HCT116 (cell line): ENCODE measurements around the gene SLAMF1. TPM values are rescaled to one million over a fixed set of nuclear protein-coding genes. Genes with fewer than 3 reads are reported as not detected.

Experiments used
- ATAC-seq: fragments of 200-7000 bp; cut with Tn5 transposase; 2 replicates; pipeline ENCODE4 v1.9.1; 2020; ENCODE audit warnings: mild to moderate bottlenecking, moderate library complexity
- BruUV-seq: library from RNA; stranded (reverse); fragments of 400-500 nt; replicated peaks from 2 replicates; lab custom pipeline; 2021; lab: Mats Ljungman, UMichigan
- CTCF ChIA-PET: fragments of 300-600 bp; sonication (Branson Sonifier 250); formaldehyde crosslinking; loops from one replicate; lab custom pipeline; 2021; ENCODE audit warnings: antibody characterized with exemption; lab: Charles Lee
- POLR2A ChIA-PET: fragments of 300-600, 350-600 bp; sonication (Branson Sonifier 250); formaldehyde crosslinking; loops from one replicate; lab custom pipeline; 2021; ENCODE audit warnings: antibody characterized with exemption; lab: Charles Lee
- RAD21 ChIA-PET, 2 experiments: fragments of 300-600 bp; sonication (Branson Sonifier 250); formaldehyde crosslinking; loops; one replicate each; lab custom pipeline; 2023; ENCODE audit warnings: low total read pairs in 2 of 2; ENCODE audit not compliant: uncharacterized antibody in 2 of 2, unreplicated experiment in 2 of 2, low non-redundant PET in 1 of 2; lab: Charles Lee
- DNase-seq: peaks from one replicate; pipeline ENCODE4 v3.0.0-alpha.2; 2010; ENCODE audit warnings: low read depth, low spot score
- H2AFZ ChIP-seq: fragments of 200-600 bp; shearing (Covaris generic), sonication (generic); 2 replicates; pipeline ENCODE4 v1.6.1; 2017; ENCODE audit warnings: low read depth, mixed run types, mixed read lengths, antibody characterized with exemption, low read length; ENCODE audit not compliant: poor library complexity, severe bottlenecking
- H3K27ac ChIP-seq: 2 replicates; pipeline ENCODE4 v1.5.1; 2012; ENCODE audit warnings: low read depth, low read length
- H3K27me3 ChIP-seq: fragments of 200-600 bp; sonication (generic); 2 replicates; pipeline ENCODE4 v1.6.1; 2016; ENCODE audit warnings: mixed run types, low read length, mixed read lengths; ENCODE audit not compliant: insufficient read depth
- H3K36me3 ChIP-seq, 2 experiments: fragments of 200-500 bp in 1 of 2; fragments of 200-600 bp in 1 of 2; sonication (Bioruptor generic) in 1 of 2; sonication (generic) in 1 of 2; 2 replicates each; pipeline versions ENCODE4 v1.5.1 to v1.6.1; 2014 to 2016; ENCODE audit warnings: low read length in 2 of 2, inconsistent platforms in 1 of 2, mixed read lengths in 1 of 2, mixed run types in 1 of 2; ENCODE audit not compliant: insufficient read depth in 2 of 2, control insufficient read depth in 1 of 2
- H3K4me1 ChIP-seq, 2 experiments: fragments of 200-600 bp in 1 of 2; sonication (generic) in 1 of 2; 2 replicates each; pipeline versions ENCODE4 v1.5.1 to v1.6.1; 2012 to 2017; ENCODE audit warnings: low read length in 2 of 2, inconsistent platforms in 1 of 2, mild to moderate bottlenecking in 1 of 2, mixed read lengths in 1 of 2, mixed run types in 1 of 2, moderate library complexity in 1 of 2; ENCODE audit not compliant: insufficient read depth in 2 of 2, control insufficient read depth in 1 of 2
- H3K4me2 ChIP-seq: fragments of 200-600 bp; sonication (generic); 2 replicates; pipeline ENCODE4 v1.6.1; 2017; ENCODE audit warnings: mixed run types, low read length, mixed read lengths
- H3K4me3 ChIP-seq, 2 experiments: fragments of 200-600 bp in 1 of 2; sonication (generic) in 1 of 2; replicated peaks in 1 of 2; 2 replicates each; pipeline ENCODE4 v1.5.1; 2011 to 2016; ENCODE audit warnings: low read length in 2 of 2, control low read depth in 1 of 2, low read depth in 1 of 2, mild to moderate bottlenecking in 1 of 2, mixed read lengths in 1 of 2, mixed run types in 1 of 2
- H3K79me2 ChIP-seq: fragments of 200-600 bp; sonication (generic); 2 replicates; pipeline ENCODE4 v1.6.1; 2017; ENCODE audit warnings: mild to moderate bottlenecking, mixed run types, low read length, moderate library complexity, mixed read lengths; ENCODE audit not compliant: insufficient read depth
- H3K9ac ChIP-seq: fragments of 200-600 bp; sonication (generic); 2 replicates; pipeline ENCODE4 v1.6.1; 2016; ENCODE audit warnings: low read length, mixed read lengths
- H3K9me2 ChIP-seq: fragments of 200-600 bp; sonication (generic), shearing (Covaris generic); 2 replicates; pipeline ENCODE4 v1.6.1; 2017; ENCODE audit warnings: mixed run types, mild to moderate bottlenecking, moderate library complexity; ENCODE audit not compliant: insufficient read depth
- H3K9me3 ChIP-seq, 2 experiments: fragments of 200-500 bp in 1 of 2; fragments of 200-600 bp in 1 of 2; sonication (Bioruptor generic) in 1 of 2; sonication (generic) in 1 of 2; 2 replicates each; pipeline ENCODE4 v1.6.1; 2014 to 2017; ENCODE audit warnings: low read length in 2 of 2, mixed read lengths in 2 of 2, inconsistent platforms in 1 of 2, low read depth in 1 of 2, mild to moderate bottlenecking in 1 of 2, mixed run types in 1 of 2, moderate library complexity in 1 of 2; ENCODE audit not compliant: control insufficient read depth in 1 of 2, insufficient read depth in 1 of 2
- H4K20me1 ChIP-seq: fragments of 200-600 bp; sonication (generic), shearing (Covaris generic); 2 replicates; pipeline ENCODE4 v1.6.1; 2017; ENCODE audit warnings: mixed run types, mild to moderate bottlenecking, moderate library complexity; ENCODE audit not compliant: insufficient read depth
- EGR1 ChIP-seq: IDR thresholded peaks from 2 replicates; pipeline ENCODE4 v1.6.1; 2012; ENCODE audit warnings: low read depth
- EZH2phosphoT487 ChIP-seq: fragments of 200-600 bp; IDR thresholded peaks from 2 replicates; pipeline ENCODE4 v1.6.1; 2018; ENCODE audit warnings: antibody characterized with exemption, borderline replicate concordance
- JUND ChIP-seq: IDR thresholded peaks from 2 replicates; pipeline ENCODE4 v1.6.1; 2012
- POLR2A ChIP-seq: IDR thresholded peaks from 2 replicates; pipeline ENCODE4 v1.7.0; 2011; ENCODE audit warnings: borderline replicate concordance; ENCODE audit not compliant: insufficient read depth, insufficient read length; ENCODE audit errors: extremely low read depth
- POLR2AphosphoS5 ChIP-seq: IDR thresholded peaks from 2 replicates; pipeline ENCODE4 v1.6.1; 2011; ENCODE audit warnings: mild to moderate bottlenecking, low read depth, low read length, moderate library complexity
- RAD21 ChIP-seq: IDR thresholded peaks from 2 replicates; pipeline ENCODE4 v1.6.1; 2012; ENCODE audit warnings: low read depth, mild to moderate bottlenecking
- REST ChIP-seq: IDR thresholded peaks from 2 replicates; pipeline ENCODE4 v1.6.1; 2012; ENCODE audit warnings: low read depth
- SIN3A ChIP-seq: IDR thresholded peaks from 2 replicates; pipeline ENCODE4 v1.6.1; 2012; ENCODE audit warnings: low read depth
- SRF ChIP-seq: IDR thresholded peaks from 2 replicates; pipeline ENCODE4 v1.6.1; 2012; ENCODE audit warnings: low read depth
- ZNF274 ChIP-seq: fragments of 200-500 bp; sonication (Bioruptor generic); IDR thresholded peaks from 2 replicates; pipeline ENCODE4 v1.6.1; 2014; ENCODE audit warnings: mild to moderate bottlenecking, low read depth, low read length, inconsistent platforms
- intact Hi-C: fragments of 100-400 bp; cut with micrococcal nuclease; formaldehyde crosslinking; loops from 2 replicates; pipeline ENCODE4 v1.10.0; 2022
- total RNA-seq: library from RNA; stranded (reverse); gene quantifications from one replicate; pipeline ENCODE4 v1.2.1, GENCODE V29; 2021; ENCODE audit not compliant: unreplicated experiment
- TF ChIP-seq, protein P1 (sequence below): IDR thresholded peaks from 2 replicates; pipeline ENCODE4 v1.6.1; 2012
- TF ChIP-seq, protein P2 (sequence below): IDR thresholded peaks from 2 replicates; pipeline ENCODE4 v1.6.1; 2012

Gene SLAMF1
- total RNA-seq, 1 experiment from 2014 or later = 0.30 TPM

DNA sequence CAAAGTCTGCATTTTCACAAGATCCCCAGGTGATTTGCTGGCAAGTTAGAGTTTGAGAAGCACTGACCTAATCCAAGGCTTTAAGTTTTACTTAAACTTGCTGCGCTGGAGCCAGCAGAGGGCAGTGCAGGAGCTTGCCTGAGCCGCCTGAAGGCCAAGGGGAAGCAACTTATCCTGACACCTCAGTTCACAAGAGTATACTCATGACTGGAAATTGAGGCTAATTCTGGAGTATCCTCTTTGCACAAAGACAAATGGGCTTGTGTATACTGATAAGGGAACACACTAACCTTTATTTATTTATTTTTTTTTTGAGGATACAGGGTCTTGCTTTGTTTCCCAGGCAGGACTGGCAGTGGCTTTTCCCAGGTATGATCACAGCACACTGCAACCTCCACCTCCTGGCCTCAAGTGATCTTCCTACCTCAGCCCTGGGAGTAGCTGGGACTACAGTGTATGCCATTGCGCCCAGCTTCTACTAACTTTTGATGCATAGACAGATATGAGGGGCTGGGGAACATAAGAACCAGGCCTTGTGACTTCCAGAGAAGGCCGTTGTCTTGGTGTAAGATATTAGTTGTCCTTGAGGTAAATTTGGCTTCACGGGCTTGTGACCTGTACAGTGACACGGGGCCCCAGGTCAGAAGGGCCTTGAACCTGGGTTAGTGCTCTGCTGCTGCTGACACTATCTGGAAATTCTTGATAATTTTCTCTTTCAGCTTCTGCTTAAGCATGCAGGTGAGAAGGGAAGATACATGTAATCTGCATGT, 29.0 kb upstream of the SLAMF1 start (continued):
- TF ChIP-seq REST (no peak), EZH2phosphoT487 (no peak), SIN3A (no peak), JUND (no peak), POLR2A (no peak), EGR1 (no peak), POLR2AphosphoS5 (no peak)
- TF ChIP-seq, protein P1, sequence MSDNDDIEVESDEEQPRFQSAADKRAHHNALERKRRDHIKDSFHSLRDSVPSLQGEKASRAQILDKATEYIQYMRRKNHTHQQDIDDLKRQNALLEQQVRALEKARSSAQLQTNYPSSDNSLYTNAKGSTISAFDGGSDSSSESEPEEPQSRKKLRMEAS = no peak
- TF ChIP-seq, all 23 proteins: peak for 2

DNA sequence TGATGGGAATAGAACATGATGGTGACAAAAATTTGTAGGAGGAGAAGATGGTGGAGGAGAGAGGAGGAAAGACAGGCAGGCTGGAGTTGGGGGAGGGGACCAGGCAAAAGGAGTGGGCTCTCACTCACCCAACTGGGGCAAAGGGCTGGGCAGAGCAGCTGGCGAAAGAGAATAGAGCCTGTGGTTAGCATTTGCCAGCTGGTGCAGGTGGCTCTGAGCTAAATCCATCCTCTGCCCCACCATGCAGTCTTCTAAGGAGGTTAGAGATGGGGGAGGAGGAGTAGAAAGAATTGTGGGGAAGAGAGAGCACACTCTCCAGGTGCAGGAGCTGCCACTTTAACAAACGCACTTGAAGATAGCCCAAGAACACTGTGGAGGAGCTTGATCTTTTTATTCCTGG, 27.6 kb upstream of the SLAMF1 start:
- DNase-seq = no peak
- Histone ChIP-seq H3K4me3 (no peak overlapping the region), H2AFZ (no peak overlapping the region)
- POLR2A ChIA-PET = interaction anchor here (1.0 kb wide), 1 partner anchor 316 kb away, joined by 4 read pairs; no protein-coding TSS in a partner anchor
- intact Hi-C loops = loop anchor here (2.0 kb wide), 1 partner anchor 18 kb away; no protein-coding TSS in a partner anchor
- TF ChIP-seq ZNF274 (no peak), REST (no peak), SIN3A (no peak), RAD21 (no peak), POLR2A (no peak), SRF (no peak), EZH2phosphoT487 (no peak)
- TF ChIP-seq, protein P2, sequence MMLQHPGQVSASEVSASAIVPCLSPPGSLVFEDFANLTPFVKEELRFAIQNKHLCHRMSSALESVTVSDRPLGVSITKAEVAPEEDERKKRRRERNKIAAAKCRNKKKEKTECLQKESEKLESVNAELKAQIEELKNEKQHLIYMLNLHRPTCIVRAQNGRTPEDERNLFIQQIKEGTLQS = no peak
- TF ChIP-seq, all 23 proteins: peak for 0
- CTCF ChIA-PET = interaction anchor here (0.5 to 1.7 kb wide), 5 partner anchors 12 to 94 kb away, joined by 3 to 7 read pairs (median 4); no protein-coding TSS in a partner anchor
- H3K9me2 ChIP-seq = no peaks in the 10 kb centered on the region
- H3K79me2 ChIP-seq = no peaks in the 10 kb centered on the region
- no peak for ATAC-seq
- no TSS peak for BruUV-seq
- H3K4me1 ChIP-seq = peaks cover 0 to 8% of the 10 kb centered on the region in 2 experiments; a peak in 2 of 4 replicates
- no peaks in the 10 kb centered on the region for H3K36me3 ChIP-seq
- no peaks in the 10 kb centered on the region for H4K20me1 ChIP-seq
- no peaks in the 10 kb centered on the region; a peak in 1 of 4 replicates for H3K9me3 ChIP-seq
- no peak overlapping the region for H3K27ac ChIP-seq
- RAD21 ChIA-PET = no interaction called here
- H3K4me2 ChIP-seq = no peak overlapping the region
- H3K9ac ChIP-seq = no peak overlapping the region
- H3K27me3 ChIP-seq = no peaks in the 10 kb centered on the region
